Measurements from ENCODE around the gene SDHA. TPM values are rescaled to one million over a fixed set of nuclear protein-coding genes. Genes with fewer than 3 reads are reported as not detected.

Gene SDHA
- total and polyA plus RNA-seq, 2 donors (not counting 1 experiment from before 2014, with no cell fraction given) = 77.2 to 137 TPM

GRCh38 chr5:206406-206805 is 11.7 kb upstream of the SDHA start:
- TF ChIP-seq EZH2 (IDR thresholded peaks at IDR 0.05; ENCODE audit: borderline replicate concordance, insufficient read depth, low read depth, low read length, poor library complexity, severe bottlenecking) (no peak), CTCF (IDR thresholded peaks at IDR 0.05) (no peak)
- Mint-ChIP-seq H3K4me3 (no peak overlapping the region), H3K9me3 (ENCODE audit: insufficient read depth) (no peaks in the 10 kb centered on the region), H3K4me1 (peaks cover 18% of the 10 kb centered on the region), H3K27ac (no peak overlapping the region), H3K27me3 (no peaks in the 10 kb centered on the region)
- Histone ChIP-seq H3K9ac (ENCODE audit: low read length) (no peak overlapping the region), H3K9me3 (ENCODE audit: control extremely low read depth in 1 of 3, control insufficient read depth in 2 of 3, insufficient read depth in 1 of 3, low read length in 2 of 3) (no peaks in the 10 kb centered on the region), H3K27me3 (replicated peaks in 1 of 4; ENCODE audit: control extremely low read depth in 1 of 4, control insufficient read depth in 3 of 4, insufficient read depth in 4 of 4, low read length in 3 of 4) (no peaks in the 10 kb centered on the region), H3K79me2 (ENCODE audit: control insufficient read depth, insufficient read depth, low read length) (peaks cover 19% of the 10 kb centered on the region), H3K4me1 (ENCODE audit: control insufficient read depth in 2 of 2, insufficient read depth in 2 of 2, low read length in 2 of 2) (peaks cover 0 to under 1% of the 10 kb centered on the region in 2 donors), H4K20me1 (ENCODE audit: control insufficient read depth, insufficient read depth, low read length, poor library complexity, severe bottlenecking) (peaks cover 37% of the 10 kb centered on the region), H3K4me3 (ENCODE audit: control extremely low read depth in 1 of 5, extremely low read depth in 1 of 5, insufficient read depth in 1 of 5, low read depth in 2 of 5, low read length in 4 of 5) (no peak overlapping the region), H2AFZ (ENCODE audit: insufficient read depth, low read depth, low read length, poor library complexity, severe bottlenecking) (no peak overlapping the region), H3K4me2 (replicated peaks; ENCODE audit: low read depth, low read length, poor library complexity, severe bottlenecking) (no peak overlapping the region), H3K36me3 (replicated peaks in 1 of 2; ENCODE audit: control extremely low read depth in 1 of 2, control insufficient read depth in 1 of 2, extremely low read depth in 1 of 2, insufficient read depth in 2 of 2, low read length in 1 of 2) (peaks cover 1 to 49% of the 10 kb centered on the region in 2 experiments), H3K27ac (ENCODE audit: low read length in 2 of 2) (no peak overlapping the region)
- CTCF ChIA-PET = no interaction called here
- POLR2A ChIA-PET = no interaction called here
- ATAC-seq (ENCODE audit: low read depth) = no peak
- intact Hi-C loops (cut with micrococcal nuclease) = no loop called here
- over 99% methylated on average over 9 of the region's 11 CpGs for WGBS (ENCODE audit: insufficient coverage)
- DNase-seq = no peak

GRCh38 chr5:206927-207536 is 11.1 kb upstream of the SDHA start:
- 93% methylated on average over 6 of the region's 8 CpGs for WGBS (ENCODE audit: insufficient coverage)
- peaks cover 1 to 47% of the 10 kb centered on the region in 2 experiments for H3K36me3 ChIP-seq (replicated peaks in 1 of 2; ENCODE audit: control extremely low read depth in 1 of 2, control insufficient read depth in 1 of 2, extremely low read depth in 1 of 2, insufficient read depth in 2 of 2, low read length in 1 of 2)
- no peak overlapping the region for H3K9ac ChIP-seq (ENCODE audit: low read length)

More at GRCh38 chr5:206927-207536, 11.1 kb upstream of the SDHA start:
- H4K20me1 ChIP-seq (ENCODE audit: control insufficient read depth, insufficient read depth, low read length, poor library complexity, severe bottlenecking) = peaks cover 37% of the 10 kb centered on the region
- no peaks in the 10 kb centered on the region for H3K9me3 ChIP-seq (ENCODE audit: control extremely low read depth in 1 of 3, control insufficient read depth in 2 of 3, insufficient read depth in 1 of 3, low read length in 2 of 3)
- H3K9me3 Mint-ChIP-seq (ENCODE audit: insufficient read depth) = no peaks in the 10 kb centered on the region
- no peak overlapping the region for H3K4me2 ChIP-seq (replicated peaks; ENCODE audit: low read depth, low read length, poor library complexity, severe bottlenecking)
- CTCF ChIA-PET = interaction anchor here (0.8 kb wide), 1 partner anchor 11 kb away, joined by 4 read pairs; the partner anchor contains the start of genes CCDC127 and SDHA
- no peak overlapping the region for H3K4me3 Mint-ChIP-seq
- intact Hi-C loops (cut with micrococcal nuclease) = no loop called here
- peaks cover 11% of the 10 kb centered on the region for H3K4me1 Mint-ChIP-seq
- ATAC-seq (ENCODE audit: low read depth) = no peak
- H3K4me1 ChIP-seq (ENCODE audit: control insufficient read depth in 2 of 2, insufficient read depth in 2 of 2, low read length in 2 of 2) = no peaks in the 10 kb centered on the region
- H3K27ac Mint-ChIP-seq = no peak overlapping the region
- no peak for DNase-seq
- H3K27ac ChIP-seq (ENCODE audit: low read length in 2 of 2) = no peak overlapping the region
- H3K4me3 ChIP-seq (ENCODE audit: control extremely low read depth in 1 of 5, extremely low read depth in 1 of 5, insufficient read depth in 1 of 5, low read depth in 2 of 5, low read length in 4 of 5) = no peak overlapping the region
- POLR2A ChIA-PET = no interaction called here
- TF ChIP-seq EZH2 (IDR thresholded peaks at IDR 0.05; ENCODE audit: borderline replicate concordance, insufficient read depth, low read depth, low read length, poor library complexity, severe bottlenecking) (no peak), CTCF (IDR thresholded peaks at IDR 0.05) (no peak)
- no peaks in the 10 kb centered on the region for H3K27me3 Mint-ChIP-seq
- no peak overlapping the region for H2AFZ ChIP-seq (ENCODE audit: insufficient read depth, low read depth, low read length, poor library complexity, severe bottlenecking)
- no peaks in the 10 kb centered on the region for H3K27me3 ChIP-seq (replicated peaks in 1 of 4; ENCODE audit: control extremely low read depth in 1 of 4, control insufficient read depth in 3 of 4, insufficient read depth in 4 of 4, low read length in 3 of 4)
- peaks cover 19% of the 10 kb centered on the region for H3K79me2 ChIP-seq (ENCODE audit: control insufficient read depth, insufficient read depth, low read length)

All from B cell (primary cell).